Keratinocyte (primary cell): ENCODE measurements around the gene CCR5AS.
"Not testable (repeated sequence)": the region's sequence is repeated elsewhere in the genome, so short reads cannot be mapped to it uniquely, and the experiment has no call there.

Experiments
- DNase-seq: peaks from one replicate; pipeline ENCODE4 v3.0.0-alpha.2; 2011; ENCODE audit warnings: low read depth, missing footprints, low spot score
- FAIRE-seq: peaks from 2 replicates; lab custom pipeline; 2011; peaks lifted over from hg19 to GRCh38; lab: Jason Lieb, UNC
- H2AFZ ChIP-seq: 2 replicates; pipeline ENCODE4 v1.6.0; 2012; ENCODE audit warnings: low read length, control low read depth, inconsistent platforms; ENCODE audit not compliant: control insufficient read depth
- H3K27ac ChIP-seq: 2 replicates; pipeline ENCODE4 v1.5.1; 2011; ENCODE audit warnings: low read length; ENCODE audit not compliant: control insufficient read depth, insufficient read depth
- H3K27me3 ChIP-seq: 3 replicates; pipeline ENCODE4 v1.6.0; 2011; ENCODE audit warnings: low read length; ENCODE audit not compliant: control insufficient read depth, insufficient read depth; ENCODE audit errors: extremely low read depth
- H3K36me3 ChIP-seq, 2 experiments: 2 replicates in 1 of 2; 3 replicates in 1 of 2; pipeline ENCODE4 v1.5.1; 2011; ENCODE audit warnings: low read length in 2 of 2, mild to moderate bottlenecking in 1 of 2; ENCODE audit not compliant: control insufficient read depth in 2 of 2, insufficient read depth in 2 of 2; ENCODE audit errors: extremely low read depth in 1 of 2
- H3K4me1 ChIP-seq: 3 replicates; pipeline ENCODE4 v1.5.1; 2011; ENCODE audit warnings: low read length; ENCODE audit not compliant: control insufficient read depth, insufficient read depth; ENCODE audit errors: extremely low read depth
- H3K4me2 ChIP-seq: 3 replicates; pipeline ENCODE4 v1.6.0; 2011; ENCODE audit warnings: low read depth, low read length; ENCODE audit not compliant: control insufficient read depth, insufficient read depth; ENCODE audit errors: extremely low read depth
- H3K4me3 ChIP-seq, 3 experiments: fragments of 200-600 bp in 1 of 3; sonication (generic) in 1 of 3; 2 replicates in 2 of 3; 3 replicates in 1 of 3; pipeline ENCODE4 v1.5.1; 2011 to 2016; ENCODE audit warnings: low read length in 3 of 3, mild to moderate bottlenecking in 3 of 3, control low read depth in 2 of 3, inconsistent platforms in 1 of 3, low read depth in 1 of 3, mixed read lengths in 1 of 3, mixed run types in 1 of 3, moderate library complexity in 1 of 3; ENCODE audit not compliant: control insufficient read depth in 2 of 3, insufficient read depth in 2 of 3; ENCODE audit errors: extremely low read depth in 1 of 3
- H3K79me2 ChIP-seq: 2 replicates; pipeline ENCODE4 v1.6.0; 2012; ENCODE audit warnings: low read length; ENCODE audit not compliant: control insufficient read depth, insufficient read depth
- H3K9ac ChIP-seq: 3 replicates; pipeline ENCODE4 v1.6.0; 2011; ENCODE audit warnings: low read length; ENCODE audit not compliant: control insufficient read depth, insufficient read depth; ENCODE audit errors: extremely low read depth
- H3K9me1 ChIP-seq: 3 replicates; pipeline ENCODE4 v1.6.0; 2011; ENCODE audit warnings: low read length; ENCODE audit not compliant: control insufficient read depth, insufficient read depth; ENCODE audit errors: extremely low read depth
- H3K9me3 ChIP-seq: 2 replicates; pipeline ENCODE4 v1.5.1; 2012; ENCODE audit warnings: low read depth, low read length; ENCODE audit not compliant: control insufficient read depth
- H4K20me1 ChIP-seq: 3 replicates; pipeline ENCODE4 v1.6.0; 2011; ENCODE audit warnings: low read length; ENCODE audit not compliant: control insufficient read depth, insufficient read depth; ENCODE audit errors: extremely low read depth
- EZH2 ChIP-seq: IDR thresholded peaks from one replicate; pipeline ENCODE4 v1.6.1; 2012; ENCODE audit warnings: inconsistent platforms, mild to moderate bottlenecking, low read length, moderate library complexity
- dilution Hi-C: fragments of 300-500 bp; cut with MboI; formaldehyde crosslinking; loops from one replicate; pipeline ENCODE4 v1.7.0; 2020; ENCODE audit warnings: low sequenced_read_pairs; ENCODE audit not compliant: extremely low pct_ligation_motif_present
- TF ChIP-seq, protein P1 (sequence below), 3 experiments: IDR thresholded peaks in 1 of 3; conservative IDR thresholded peaks in 1 of 3; optimal IDR thresholded peaks in 1 of 3; 2 replicates in 2 of 3; 3 replicates in 1 of 3; pipeline versions ENCODE3 to v1.5.1; 2011; ENCODE audit warnings: low read length in 3 of 3, mild to moderate bottlenecking in 3 of 3, moderate library complexity in 2 of 3, control low read depth in 1 of 3, inconsistent platforms in 1 of 3; ENCODE audit not compliant: insufficient read depth in 2 of 3; ENCODE audit errors: extremely low read depth in 1 of 3

CCR5AS gene

GRCh38 chr3:46430879-46431278 is 24.0 kb upstream of the CCR5AS start:
- H3K27ac ChIP-seq, H4K20me1 ChIP-seq, H3K79me2 ChIP-seq, FAIRE-seq, dilution Hi-C loops, H3K9ac ChIP-seq, DNase-seq, H3K4me2 ChIP-seq, H3K36me3 ChIP-seq, H3K9me1 ChIP-seq, H3K9me3 ChIP-seq, H2AFZ ChIP-seq, H3K4me3 ChIP-seq, H3K27me3 ChIP-seq: not testable (repeated sequence)
- peaks cover 30% of the 10 kb centered on the region for H3K4me1 ChIP-seq

- peak overlapping the region; percentile 52 for H3K4me2 ChIP-seq
- peak overlapping the region; percentile 60 for H3K9ac ChIP-seq
- no peaks in the 10 kb centered on the region for H3K79me2 ChIP-seq
- dilution Hi-C loops: no loop called here
- H3K9me1 ChIP-seq: no peaks in the 10 kb centered on the region
- peak overlapping the region; percentile 92 for H3K27ac ChIP-seq
- H3K27me3 ChIP-seq: no peaks in the 10 kb centered on the region
- H3K4me1 ChIP-seq: peaks cover 32% of the 10 kb centered on the region
- H3K4me3 ChIP-seq: no peak overlapping the region
- peak; percentile 97 for FAIRE-seq
- TF ChIP-seq, protein P1, sequence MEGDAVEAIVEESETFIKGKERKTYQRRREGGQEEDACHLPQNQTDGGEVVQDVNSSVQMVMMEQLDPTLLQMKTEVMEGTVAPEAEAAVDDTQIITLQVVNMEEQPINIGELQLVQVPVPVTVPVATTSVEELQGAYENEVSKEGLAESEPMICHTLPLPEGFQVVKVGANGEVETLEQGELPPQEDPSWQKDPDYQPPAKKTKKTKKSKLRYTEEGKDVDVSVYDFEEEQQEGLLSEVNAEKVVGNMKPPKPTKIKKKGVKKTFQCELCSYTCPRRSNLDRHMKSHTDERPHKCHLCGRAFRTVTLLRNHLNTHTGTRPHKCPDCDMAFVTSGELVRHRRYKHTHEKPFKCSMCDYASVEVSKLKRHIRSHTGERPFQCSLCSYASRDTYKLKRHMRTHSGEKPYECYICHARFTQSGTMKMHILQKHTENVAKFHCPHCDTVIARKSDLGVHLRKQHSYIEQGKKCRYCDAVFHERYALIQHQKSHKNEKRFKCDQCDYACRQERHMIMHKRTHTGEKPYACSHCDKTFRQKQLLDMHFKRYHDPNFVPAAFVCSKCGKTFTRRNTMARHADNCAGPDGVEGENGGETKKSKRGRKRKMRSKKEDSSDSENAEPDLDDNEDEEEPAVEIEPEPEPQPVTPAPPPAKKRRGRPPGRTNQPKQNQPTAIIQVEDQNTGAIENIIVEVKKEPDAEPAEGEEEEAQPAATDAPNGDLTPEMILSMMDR (optimal IDR thresholded peaks at IDR 0.05 in 1 of 3, IDR thresholded peaks at IDR 0.05 in 1 of 3, conservative IDR thresholded peaks at IDR 0.05 in 1 of 3; ENCODE audit: extremely low read depth in 1 of 3, insufficient read depth in 2 of 3, low read length in 3 of 3): no peak
- no peak for TF ChIP-seq EZH2
- H3K36me3 ChIP-seq: no peaks in the 10 kb centered on the region
- peak overlapping the region; percentile 44 for H2AFZ ChIP-seq
- peak; percentile 95 for DNase-seq
- no peaks in the 10 kb centered on the region for H4K20me1 ChIP-seq
- H3K9me3 ChIP-seq: no peaks in the 10 kb centered on the region
These were observed 22.8 kb upstream of the CCR5AS start for GRCh38 chr3:46429671-46430070.

GRCh38 chr3:46429250-46429649 is 22.4 kb upstream of the CCR5AS start:
- no peak overlapping the region for H3K4me3 ChIP-seq
- FAIRE-seq (no peak), DNase-seq (no peak)
- no peaks in the 10 kb centered on the region for H3K9me1 ChIP-seq
- peak overlapping the region; percentile 60 for H3K9ac ChIP-seq
- peaks cover 32% of the 10 kb centered on the region for H3K4me1 ChIP-seq
- peak overlapping the region; percentile 52 for H3K4me2 ChIP-seq
- H3K79me2 ChIP-seq: no peaks in the 10 kb centered on the region
- no peaks in the 10 kb centered on the region for H3K27me3 ChIP-seq
- no peaks in the 10 kb centered on the region for H3K36me3 ChIP-seq
- H3K9me3 ChIP-seq: no peaks in the 10 kb centered on the region
- peak overlapping the region; percentile 44 for H2AFZ ChIP-seq
- dilution Hi-C loops: no loop called here
- no peaks in the 10 kb centered on the region for H4K20me1 ChIP-seq
- TF ChIP-seq, protein P1 (optimal IDR thresholded peaks at IDR 0.05 in 1 of 3, IDR thresholded peaks at IDR 0.05 in 1 of 3, conservative IDR thresholded peaks at IDR 0.05 in 1 of 3; ENCODE audit: extremely low read depth in 1 of 3, insufficient read depth in 2 of 3, low read length in 3 of 3): no peak
- TF ChIP-seq EZH2: no peak
- H3K27ac ChIP-seq: peak overlapping the region; percentile 92
